Measurements from ENCODE around the gene CCDC12.

The CCDC12 gene

GRCh38 chr3:46950650-46951241, 25.8 kb downstream of the CCDC12 start:
- Histone ChIP-seq H3K4me1 (ENCODE audit: control insufficient read depth, low read depth, low read length) (peaks cover 23% of the 10 kb centered on the region), H4K5ac (ENCODE audit: low read length) (no peak overlapping the region)
- WGBS (ENCODE audit: extremely low coverage, insufficient coverage, low lambda C conversion rate), result no CpG with 5 or more reads among the region's 7 CpGs

GRCh38 chr3:46950177-46950576, 26.4 kb downstream of the CCDC12 start:
- Histone ChIP-seq H4K8ac (ENCODE audit: low read depth, low read length) (no peak overlapping the region), H3K79me2 (ENCODE audit: control insufficient read depth, insufficient read depth, low read length) (peaks cover 86% of the 10 kb centered on the region), H2BK5ac (ENCODE audit: low read length) (no peak overlapping the region), H3K56ac (ENCODE audit: low read length) (no peak overlapping the region), H2BK120ac (ENCODE audit: low read depth, low read length) (no peak overlapping the region), H3K4me2 (ENCODE audit: low read length) (no peak overlapping the region), H2BK15ac (replicated peaks; ENCODE audit: low read depth) (no peak overlapping the region), H3K23ac (ENCODE audit: low read length) (no peak overlapping the region), H3K27ac (ENCODE audit: low read depth, low read length) (no peak overlapping the region), H3K36me3 (ENCODE audit: control insufficient read depth, insufficient read depth, low read length) (no peaks in the 10 kb centered on the region), H3K4me3 (ENCODE audit: low read length) (no peak overlapping the region), H3K9ac (ENCODE audit: low read length) (no peak overlapping the region), H3K18ac (ENCODE audit: low read length) (no peak overlapping the region), H3K4me1 (ENCODE audit: control insufficient read depth, low read depth, low read length) (peaks cover 25% of the 10 kb centered on the region), H3K79me1 (ENCODE audit: low read length) (peaks cover 62% of the 10 kb centered on the region), H2AK5ac (ENCODE audit: low read length) (no peak overlapping the region), H3K4ac (ENCODE audit: low read depth, low read length) (no peak overlapping the region), H4K5ac (ENCODE audit: low read length) (no peak overlapping the region), H3K27me3 (ENCODE audit: insufficient read depth, low read length, poor library complexity) (no peaks in the 10 kb centered on the region)
- WGBS (ENCODE audit: extremely low coverage, insufficient coverage, low lambda C conversion rate), result no CpG with 5 or more reads among the region's 2 CpGs
- no peak for DNase-seq

More at GRCh38 chr3:46950650-46951241, 25.8 kb downstream of the CCDC12 start:
- Histone ChIP-seq H4K8ac (ENCODE audit: low read depth, low read length) (no peak overlapping the region), H3K4me2 (ENCODE audit: low read length) (no peak overlapping the region), H2BK120ac (ENCODE audit: low read depth, low read length) (no peak overlapping the region), H3K9ac (ENCODE audit: low read length) (no peak overlapping the region), H3K4ac (ENCODE audit: low read depth, low read length) (no peak overlapping the region), H3K18ac (ENCODE audit: low read length) (no peak overlapping the region), H3K79me2 (ENCODE audit: control insufficient read depth, insufficient read depth, low read length) (peaks cover 89% of the 10 kb centered on the region), H2BK5ac (ENCODE audit: low read length) (no peak overlapping the region), H3K23ac (ENCODE audit: low read length) (no peak overlapping the region), H3K4me3 (ENCODE audit: low read length) (no peak overlapping the region), H3K36me3 (ENCODE audit: control insufficient read depth, insufficient read depth, low read length) (no peaks in the 10 kb centered on the region), H3K79me1 (ENCODE audit: low read length) (peaks cover 65% of the 10 kb centered on the region), H2BK15ac (replicated peaks; ENCODE audit: low read depth) (no peak overlapping the region), H2AK5ac (ENCODE audit: low read length) (no peak overlapping the region), H3K27me3 (ENCODE audit: insufficient read depth, low read length, poor library complexity) (no peaks in the 10 kb centered on the region), H3K56ac (ENCODE audit: low read length) (no peak overlapping the region), H3K27ac (ENCODE audit: low read depth, low read length) (no peak overlapping the region)
- DNase-seq, result no peak

GRCh38 chr3:46948830-46949671, 27.5 kb downstream of the CCDC12 start:
- no peaks in the 10 kb centered on the region for H3K27me3 ChIP-seq (ENCODE audit: insufficient read depth, low read length, poor library complexity)
- peak; percentile 50 for DNase-seq
- no peak overlapping the region for H2BK5ac ChIP-seq (ENCODE audit: low read length)
- H2BK15ac ChIP-seq (replicated peaks; ENCODE audit: low read depth), result no peak overlapping the region
- peaks cover 34% of the 10 kb centered on the region for H3K4me1 ChIP-seq (ENCODE audit: control insufficient read depth, low read depth, low read length)
- H4K5ac ChIP-seq (ENCODE audit: low read length), result no peak overlapping the region
- no peak overlapping the region for H3K56ac ChIP-seq (ENCODE audit: low read length)
- H3K9ac ChIP-seq (ENCODE audit: low read length), result no peak overlapping the region
- no peak overlapping the region for H3K4me2 ChIP-seq (ENCODE audit: low read length)
- no peak overlapping the region for H2AK5ac ChIP-seq (ENCODE audit: low read length)
- H3K4ac ChIP-seq (ENCODE audit: low read depth, low read length), result no peak overlapping the region
- H3K79me1 ChIP-seq (ENCODE audit: low read length), result peaks cover 65% of the 10 kb centered on the region
- H3K4me3 ChIP-seq (ENCODE audit: low read length), result no peak overlapping the region
- peaks cover 87% of the 10 kb centered on the region for H3K79me2 ChIP-seq (ENCODE audit: control insufficient read depth, insufficient read depth, low read length)
- H3K23ac ChIP-seq (ENCODE audit: low read length), result no peak overlapping the region
- no peak overlapping the region for H4K8ac ChIP-seq (ENCODE audit: low read depth, low read length)
- H3K18ac ChIP-seq (ENCODE audit: low read length), result no peak overlapping the region
- no peak overlapping the region for H3K27ac ChIP-seq (ENCODE audit: low read depth, low read length)
- H2BK120ac ChIP-seq (ENCODE audit: low read depth, low read length), result no peak overlapping the region
- WGBS (ENCODE audit: extremely low coverage, insufficient coverage, low lambda C conversion rate), result no CpG with 5 or more reads among the region's 6 CpGs
- H3K36me3 ChIP-seq (ENCODE audit: control insufficient read depth, insufficient read depth, low read length), result no peaks in the 10 kb centered on the region

GRCh38 chr3:46947981-46948791, 28.4 kb downstream of the CCDC12 start:
- H3K79me1 ChIP-seq (ENCODE audit: low read length), result peaks cover 62% of the 10 kb centered on the region
- H3K4me1 ChIP-seq (ENCODE audit: control insufficient read depth, low read depth, low read length), result peaks cover 37% of the 10 kb centered on the region
- H3K4ac ChIP-seq (ENCODE audit: low read depth, low read length), result no peak overlapping the region
- no peak overlapping the region for H3K27ac ChIP-seq (ENCODE audit: low read depth, low read length)
- no peak overlapping the region for H3K23ac ChIP-seq (ENCODE audit: low read length)
- H3K36me3 ChIP-seq (ENCODE audit: control insufficient read depth, insufficient read depth, low read length), result no peaks in the 10 kb centered on the region
- H3K9ac ChIP-seq (ENCODE audit: low read length), result no peak overlapping the region
- H2BK5ac ChIP-seq (ENCODE audit: low read length), result no peak overlapping the region
- H2BK15ac ChIP-seq (replicated peaks; ENCODE audit: low read depth), result no peak overlapping the region
- DNase-seq, result peak; percentile 88
- H4K5ac ChIP-seq (ENCODE audit: low read length), result no peak overlapping the region
- no peaks in the 10 kb centered on the region for H3K27me3 ChIP-seq (ENCODE audit: insufficient read depth, low read length, poor library complexity)
- no peak overlapping the region for H3K4me2 ChIP-seq (ENCODE audit: low read length)
- peak overlapping the region; percentile 11 for H3K56ac ChIP-seq (ENCODE audit: low read length)
- H3K79me2 ChIP-seq (ENCODE audit: control insufficient read depth, insufficient read depth, low read length), result peaks cover 87% of the 10 kb centered on the region
- no peak overlapping the region for H3K18ac ChIP-seq (ENCODE audit: low read length)
- no peak overlapping the region for H3K4me3 ChIP-seq (ENCODE audit: low read length)
- WGBS (ENCODE audit: extremely low coverage, insufficient coverage, low lambda C conversion rate), result no CpG with 5 or more reads among the region's 19 CpGs
- no peak overlapping the region for H2AK5ac ChIP-seq (ENCODE audit: low read length)
- H4K8ac ChIP-seq (ENCODE audit: low read depth, low read length), result no peak overlapping the region
- H2BK120ac ChIP-seq (ENCODE audit: low read depth, low read length), result no peak overlapping the region

GRCh38 chr3:46947546-46947901, 29.0 kb downstream of the CCDC12 start:
- no peak overlapping the region for H3K23ac ChIP-seq (ENCODE audit: low read length)
- H2AK5ac ChIP-seq (ENCODE audit: low read length), result no peak overlapping the region
- no peak overlapping the region for H3K56ac ChIP-seq (ENCODE audit: low read length)
- H3K4me2 ChIP-seq (ENCODE audit: low read length), result no peak overlapping the region
- H2BK15ac ChIP-seq (replicated peaks; ENCODE audit: low read depth), result no peak overlapping the region
- peaks cover 63% of the 10 kb centered on the region for H3K79me1 ChIP-seq (ENCODE audit: low read length)
- no CpG with 5 or more reads among the region's 4 CpGs for WGBS (ENCODE audit: extremely low coverage, insufficient coverage, low lambda C conversion rate)
- H3K9ac ChIP-seq (ENCODE audit: low read length), result no peak overlapping the region
- no peaks in the 10 kb centered on the region for H3K36me3 ChIP-seq (ENCODE audit: control insufficient read depth, insufficient read depth, low read length)
- H3K27me3 ChIP-seq (ENCODE audit: insufficient read depth, low read length, poor library complexity), result no peaks in the 10 kb centered on the region
- H4K5ac ChIP-seq (ENCODE audit: low read length), result no peak overlapping the region
- H3K4ac ChIP-seq (ENCODE audit: low read depth, low read length), result no peak overlapping the region
- no peak for DNase-seq
- H4K8ac ChIP-seq (ENCODE audit: low read depth, low read length), result no peak overlapping the region
- no peak overlapping the region for H3K4me3 ChIP-seq (ENCODE audit: low read length)
- H3K27ac ChIP-seq (ENCODE audit: low read depth, low read length), result no peak overlapping the region
- H3K79me2 ChIP-seq (ENCODE audit: control insufficient read depth, insufficient read depth, low read length), result peaks cover 87% of the 10 kb centered on the region
- no peak overlapping the region for H3K18ac ChIP-seq (ENCODE audit: low read length)
- no peak overlapping the region for H2BK120ac ChIP-seq (ENCODE audit: low read depth, low read length)
- peaks cover 42% of the 10 kb centered on the region for H3K4me1 ChIP-seq (ENCODE audit: control insufficient read depth, low read depth, low read length)
- H2BK5ac ChIP-seq (ENCODE audit: low read length), result no peak overlapping the region

Measured in mesendoderm (in vitro differentiated cells).